Esophagus squamous epithelium (tissue), 4 donors: ENCODE measurements around the gene USP11.

ENCODE experiments used
- POLR2A ChIP-seq, 4 donors: fragments of 450-650 bp; IDR thresholded peaks; one replicate each; pipeline ENCODE4 v1.6.1; 2017; ENCODE audit warnings: antibody characterized with exemption in 4 of 4, mild to moderate bottlenecking in 4 of 4, moderate library complexity in 3 of 4
- TF ChIP-seq, protein P1 (sequence below), 6 experiments: fragments of 450-650 bp in 4 of 6; fragments of 200-600 bp in 2 of 6; sonication (generic) in 2 of 6; IDR thresholded peaks; one replicate each; pipeline ENCODE4 v1.5.1; 2016 to 2019; ENCODE audit warnings: antibody characterized with exemption in 6 of 6, mild to moderate bottlenecking in 4 of 6, moderate library complexity in 4 of 6

DNA sequence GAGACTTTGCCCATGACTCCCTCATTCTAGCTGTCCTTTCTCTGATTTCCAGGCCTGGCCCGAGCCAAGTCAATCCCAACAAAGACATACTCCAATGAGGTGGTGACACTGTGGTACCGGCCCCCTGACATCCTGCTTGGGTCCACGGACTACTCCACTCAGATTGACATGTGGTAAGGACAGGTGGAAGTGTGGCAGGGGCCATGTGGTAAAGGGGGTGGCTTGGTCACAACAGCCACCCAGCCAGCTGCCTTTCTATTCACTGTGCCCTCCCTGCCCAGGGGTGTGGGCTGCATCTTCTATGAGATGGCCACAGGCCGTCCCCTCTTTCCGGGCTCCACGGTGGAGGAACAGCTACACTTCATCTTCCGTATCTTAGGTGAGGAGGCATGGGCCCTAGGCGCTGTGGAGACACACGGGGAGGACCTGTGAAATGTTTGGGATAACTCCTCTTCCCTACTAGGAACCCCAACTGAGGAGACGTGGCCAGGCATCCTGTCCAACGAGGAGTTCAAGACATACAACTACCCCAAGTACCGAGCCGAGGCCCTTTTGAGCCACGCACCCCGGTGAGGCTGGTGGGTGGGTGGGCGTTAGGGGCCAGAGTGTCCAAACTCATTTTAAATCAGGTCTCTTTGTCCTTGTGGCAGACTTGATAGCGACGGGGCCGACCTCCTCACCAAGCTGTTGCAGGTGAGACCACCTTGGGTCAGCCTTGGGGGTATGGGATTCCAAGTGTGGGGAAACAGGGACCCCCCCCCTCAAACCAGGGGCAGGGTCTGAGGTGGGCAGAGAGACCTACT, 6.1 kb upstream of the USP11 start:
- TF ChIP-seq, protein P1, sequence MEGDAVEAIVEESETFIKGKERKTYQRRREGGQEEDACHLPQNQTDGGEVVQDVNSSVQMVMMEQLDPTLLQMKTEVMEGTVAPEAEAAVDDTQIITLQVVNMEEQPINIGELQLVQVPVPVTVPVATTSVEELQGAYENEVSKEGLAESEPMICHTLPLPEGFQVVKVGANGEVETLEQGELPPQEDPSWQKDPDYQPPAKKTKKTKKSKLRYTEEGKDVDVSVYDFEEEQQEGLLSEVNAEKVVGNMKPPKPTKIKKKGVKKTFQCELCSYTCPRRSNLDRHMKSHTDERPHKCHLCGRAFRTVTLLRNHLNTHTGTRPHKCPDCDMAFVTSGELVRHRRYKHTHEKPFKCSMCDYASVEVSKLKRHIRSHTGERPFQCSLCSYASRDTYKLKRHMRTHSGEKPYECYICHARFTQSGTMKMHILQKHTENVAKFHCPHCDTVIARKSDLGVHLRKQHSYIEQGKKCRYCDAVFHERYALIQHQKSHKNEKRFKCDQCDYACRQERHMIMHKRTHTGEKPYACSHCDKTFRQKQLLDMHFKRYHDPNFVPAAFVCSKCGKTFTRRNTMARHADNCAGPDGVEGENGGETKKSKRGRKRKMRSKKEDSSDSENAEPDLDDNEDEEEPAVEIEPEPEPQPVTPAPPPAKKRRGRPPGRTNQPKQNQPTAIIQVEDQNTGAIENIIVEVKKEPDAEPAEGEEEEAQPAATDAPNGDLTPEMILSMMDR (IDR thresholded peaks at IDR 0.05), result no peak
- no peak for TF ChIP-seq POLR2A (IDR thresholded peaks at IDR 0.05)
